ENCODE results near the gene MAP3K14. TPM values are rescaled to one million over a fixed set of nuclear protein-coding genes. Genes with fewer than 3 reads are reported as not detected.

MAP3K14 gene
- total RNA-seq, 4 donors from 2014 or later = 4.7 to 6.8 (median 6.1) TPM

DNA sequence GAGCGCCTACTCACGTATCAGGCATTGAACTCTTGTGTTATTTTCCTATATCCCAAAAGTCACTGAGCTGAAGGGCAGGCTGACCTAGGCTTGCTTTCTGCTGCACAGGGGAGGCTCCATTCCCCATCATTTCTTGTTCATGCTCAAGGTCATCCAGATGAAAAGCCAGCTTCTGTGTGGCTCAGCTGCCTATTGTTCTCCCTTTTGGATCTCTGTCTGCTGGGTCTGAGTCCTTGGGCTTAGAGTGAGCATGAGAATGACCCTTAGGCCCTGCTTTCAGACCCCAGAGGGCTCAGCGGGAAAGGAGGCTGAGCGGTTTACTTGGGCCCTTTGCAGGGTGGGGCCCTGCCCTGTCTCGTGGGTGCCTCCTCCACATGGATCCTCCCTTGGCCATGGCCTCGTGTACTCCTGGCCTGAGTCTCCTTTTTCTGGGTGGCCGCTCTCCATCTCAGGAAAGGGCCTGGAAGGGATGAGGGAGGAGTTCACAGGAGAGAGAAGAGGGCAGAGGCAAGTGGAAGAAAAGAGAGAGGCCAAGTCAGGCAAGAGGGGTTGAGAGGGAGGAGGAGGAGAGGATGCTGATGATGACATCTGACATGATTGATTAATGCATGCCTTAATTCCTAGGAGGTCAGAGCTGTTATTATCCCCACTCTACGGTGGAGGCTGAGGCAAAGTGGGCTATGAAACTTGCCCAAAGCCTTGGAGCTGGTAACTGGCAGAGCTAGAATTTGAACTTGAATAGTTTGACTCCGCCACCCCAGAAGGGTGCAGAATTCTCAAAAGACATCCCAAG lies 19.8 kb upstream of the MAP3K14 start:
- TF ChIP-seq, protein P1, sequence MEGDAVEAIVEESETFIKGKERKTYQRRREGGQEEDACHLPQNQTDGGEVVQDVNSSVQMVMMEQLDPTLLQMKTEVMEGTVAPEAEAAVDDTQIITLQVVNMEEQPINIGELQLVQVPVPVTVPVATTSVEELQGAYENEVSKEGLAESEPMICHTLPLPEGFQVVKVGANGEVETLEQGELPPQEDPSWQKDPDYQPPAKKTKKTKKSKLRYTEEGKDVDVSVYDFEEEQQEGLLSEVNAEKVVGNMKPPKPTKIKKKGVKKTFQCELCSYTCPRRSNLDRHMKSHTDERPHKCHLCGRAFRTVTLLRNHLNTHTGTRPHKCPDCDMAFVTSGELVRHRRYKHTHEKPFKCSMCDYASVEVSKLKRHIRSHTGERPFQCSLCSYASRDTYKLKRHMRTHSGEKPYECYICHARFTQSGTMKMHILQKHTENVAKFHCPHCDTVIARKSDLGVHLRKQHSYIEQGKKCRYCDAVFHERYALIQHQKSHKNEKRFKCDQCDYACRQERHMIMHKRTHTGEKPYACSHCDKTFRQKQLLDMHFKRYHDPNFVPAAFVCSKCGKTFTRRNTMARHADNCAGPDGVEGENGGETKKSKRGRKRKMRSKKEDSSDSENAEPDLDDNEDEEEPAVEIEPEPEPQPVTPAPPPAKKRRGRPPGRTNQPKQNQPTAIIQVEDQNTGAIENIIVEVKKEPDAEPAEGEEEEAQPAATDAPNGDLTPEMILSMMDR (IDR thresholded peaks at IDR 0.05; ENCODE audit: low read depth) = no peak

DNA sequence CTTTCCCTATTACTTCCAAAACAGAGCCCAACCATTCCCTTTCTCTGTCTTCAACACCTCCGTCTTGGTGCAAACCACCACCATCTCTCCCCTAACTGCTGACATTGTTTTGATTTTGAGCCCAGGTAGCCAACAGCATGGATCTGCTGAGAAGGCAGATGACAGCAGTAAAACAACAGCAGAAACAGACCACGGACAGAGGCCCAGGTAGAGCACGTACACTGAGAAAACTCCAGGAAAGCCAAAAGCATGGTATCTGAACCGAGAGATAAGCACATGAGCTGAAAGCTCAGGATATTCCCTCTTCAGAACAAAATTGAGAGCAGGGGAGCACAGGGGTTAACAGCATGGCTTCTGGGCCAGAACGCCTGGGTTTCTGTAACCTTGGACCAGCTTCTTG lies 18.9 kb upstream of the MAP3K14 start:
- TF ChIP-seq, protein P1 (IDR thresholded peaks at IDR 0.05; ENCODE audit: low read depth) = no peak

DNA sequence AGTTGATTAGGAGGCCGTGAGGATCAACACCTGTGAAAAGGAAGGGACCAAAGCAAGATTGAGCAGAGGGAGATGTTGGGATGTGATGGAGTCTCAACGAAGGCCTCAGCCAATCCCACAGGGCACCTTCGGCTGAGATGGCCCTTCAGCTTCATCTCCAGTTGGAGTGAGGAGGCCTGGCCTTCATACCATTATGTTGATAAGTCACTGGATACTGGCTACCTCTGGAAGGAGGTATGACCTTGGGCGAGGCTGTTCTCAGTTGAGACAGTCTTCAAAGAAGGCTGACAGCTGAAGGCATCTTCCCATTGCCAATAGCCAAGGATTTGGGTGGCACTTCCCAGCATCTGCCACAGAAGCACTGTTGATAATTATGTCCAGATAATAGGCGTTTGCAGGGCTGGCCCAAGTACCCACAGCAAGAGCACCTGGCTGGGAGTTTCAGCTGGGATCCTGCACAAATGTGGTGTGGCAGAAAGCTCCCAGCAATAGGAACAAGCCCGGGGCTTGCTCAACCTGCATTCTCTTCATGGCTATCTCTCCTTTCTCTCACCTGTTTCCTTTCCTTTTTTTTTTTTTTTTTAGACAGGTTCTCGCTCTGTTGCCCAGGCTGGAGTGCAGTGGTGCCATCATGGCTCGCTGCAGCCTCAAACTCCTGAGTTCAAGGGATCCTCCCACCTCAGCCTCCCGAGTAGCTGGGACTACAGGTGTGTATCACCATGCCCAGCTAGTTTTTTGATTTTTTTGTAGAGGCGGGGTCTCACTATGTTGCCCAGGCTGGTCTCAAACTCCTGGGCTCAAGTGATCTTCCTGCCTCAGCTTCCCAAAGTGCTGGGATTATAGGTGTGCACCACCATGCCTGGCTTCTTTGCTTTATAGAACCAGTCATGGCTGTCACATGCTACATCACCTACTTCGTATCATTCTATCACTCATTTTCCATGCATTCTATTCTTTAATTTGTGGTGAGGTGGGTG lies 18.2 kb upstream of the MAP3K14 start:
- TF ChIP-seq, protein P1 (IDR thresholded peaks at IDR 0.05; ENCODE audit: low read depth) = no peak

DNA sequence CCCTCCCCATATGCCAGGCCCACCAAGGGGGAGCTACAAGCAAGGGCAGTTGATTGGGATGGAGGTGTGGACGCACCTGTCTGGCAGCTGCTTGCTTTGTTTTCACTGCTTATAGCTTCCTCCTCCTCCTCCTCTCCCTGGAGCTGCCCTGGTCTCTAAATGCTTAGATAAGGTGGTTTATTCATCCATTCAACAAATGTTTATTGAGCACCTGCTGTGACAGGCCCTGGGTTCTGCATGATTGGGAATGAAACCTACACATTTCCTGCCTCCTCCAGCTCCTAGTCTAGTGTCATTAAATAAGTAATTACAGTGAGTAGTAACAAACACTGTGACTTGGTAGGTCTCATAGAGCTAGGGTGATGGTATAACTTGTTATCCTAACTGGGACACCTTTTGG lies 17.4 kb upstream of the MAP3K14 start:
- TF ChIP-seq, protein P1 (IDR thresholded peaks at IDR 0.05; ENCODE audit: low read depth) = no peak

DNA sequence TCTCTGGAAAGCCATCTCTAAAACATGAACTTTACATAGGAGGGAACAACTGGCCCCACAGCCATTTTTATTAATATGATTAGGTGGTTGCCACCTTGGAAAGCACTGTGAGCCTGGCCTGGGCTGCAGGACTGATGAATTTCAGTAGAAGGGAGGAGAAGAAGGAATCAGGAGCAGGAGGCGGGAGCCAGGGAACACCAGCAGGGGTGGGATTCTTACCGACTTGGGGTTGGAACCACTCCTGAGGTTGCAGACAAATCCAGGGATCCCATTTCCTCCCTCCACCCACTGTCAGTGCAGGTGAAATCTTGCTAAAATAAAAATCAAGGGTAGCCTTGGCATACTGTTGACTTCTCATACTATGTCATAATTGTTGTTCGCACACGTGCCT lies 16.9 kb upstream of the MAP3K14 start:
- TF ChIP-seq, protein P1 (IDR thresholded peaks at IDR 0.05; ENCODE audit: low read depth) = no peak

DNA sequence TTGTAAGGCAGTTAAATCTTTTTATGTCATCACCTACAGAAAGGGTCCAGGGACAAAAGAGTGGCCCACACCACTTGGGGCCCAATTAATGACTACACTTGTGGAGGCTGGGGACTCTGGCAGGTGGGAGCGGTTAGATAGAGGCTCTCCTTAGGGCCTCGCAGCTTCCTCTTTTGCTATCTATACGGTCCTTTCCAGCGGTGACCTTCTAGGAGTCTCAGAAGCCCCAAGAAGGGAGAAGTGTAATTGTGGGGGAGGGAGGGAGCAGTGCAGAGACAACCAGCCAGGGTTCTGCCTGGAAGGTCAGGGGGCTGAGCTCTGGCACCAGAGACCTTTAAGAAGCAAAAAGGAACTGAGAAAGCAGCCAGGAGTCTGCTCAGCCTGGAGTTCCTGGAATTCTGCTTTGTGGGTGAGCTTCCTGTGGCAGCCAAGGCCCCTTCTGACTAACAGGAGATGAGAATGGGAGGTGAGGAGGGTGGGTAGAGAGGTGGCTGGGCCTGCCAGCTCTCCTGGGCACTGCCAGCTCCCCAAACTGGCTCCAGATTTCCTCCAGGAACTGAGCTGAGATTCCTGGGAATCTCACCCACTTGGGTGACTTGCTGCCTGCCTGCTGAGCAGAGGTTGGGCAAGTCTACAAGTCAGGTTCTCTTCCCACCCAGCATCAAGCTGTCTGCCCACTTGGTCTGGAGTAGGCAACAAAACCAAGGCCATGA lies 16.3 kb upstream of the MAP3K14 start:
- TF ChIP-seq, protein P1 (IDR thresholded peaks at IDR 0.05; ENCODE audit: low read depth) = no peak

Measured in subcutaneous adipose tissue (tissue), 4 donors.